ENCODE data around the gene ZNF831.
A peak's percentile ranks its signal among the peaks of the same experiment; 100 is the strongest.

Gene ZNF831

DNA sequence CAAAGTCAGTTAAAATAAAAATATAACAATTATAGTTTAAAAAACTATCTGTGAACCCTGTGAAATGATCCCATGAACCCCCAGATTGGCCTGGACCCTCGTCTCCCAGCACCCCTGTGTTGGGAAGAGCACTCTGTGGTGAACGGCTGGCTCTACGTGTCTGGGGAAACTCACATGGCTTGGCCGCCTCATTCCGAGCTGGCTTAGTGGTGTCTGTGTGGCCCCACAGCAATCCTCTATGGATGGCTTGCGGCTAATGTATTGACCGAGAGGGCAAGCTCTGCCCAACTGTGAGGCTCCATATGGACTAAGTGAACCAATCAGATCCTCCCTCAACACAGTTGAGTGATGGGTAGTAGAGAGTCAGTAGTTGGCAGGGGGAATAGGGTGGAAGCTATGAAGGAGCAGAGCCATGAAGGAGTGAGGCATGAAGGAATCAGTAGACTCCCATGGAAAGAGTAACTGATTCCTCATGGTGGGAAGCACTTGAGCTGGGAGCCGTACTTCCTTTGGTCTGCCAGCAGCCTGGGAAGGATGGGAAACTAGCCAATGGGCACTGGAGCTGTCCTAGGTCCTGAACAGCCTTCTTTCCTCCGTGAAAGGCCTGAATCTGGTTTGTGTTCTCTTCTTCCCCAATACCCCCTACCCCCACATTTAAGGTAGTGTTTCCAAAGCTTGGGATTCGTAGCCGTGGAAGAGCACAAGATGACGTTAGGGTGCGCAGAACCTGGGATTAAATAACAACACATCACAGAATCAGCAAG, 21.6 kb upstream of the ZNF831 start:
- no peak for DNase-seq (ENCODE audit: low spot score)

DNA sequence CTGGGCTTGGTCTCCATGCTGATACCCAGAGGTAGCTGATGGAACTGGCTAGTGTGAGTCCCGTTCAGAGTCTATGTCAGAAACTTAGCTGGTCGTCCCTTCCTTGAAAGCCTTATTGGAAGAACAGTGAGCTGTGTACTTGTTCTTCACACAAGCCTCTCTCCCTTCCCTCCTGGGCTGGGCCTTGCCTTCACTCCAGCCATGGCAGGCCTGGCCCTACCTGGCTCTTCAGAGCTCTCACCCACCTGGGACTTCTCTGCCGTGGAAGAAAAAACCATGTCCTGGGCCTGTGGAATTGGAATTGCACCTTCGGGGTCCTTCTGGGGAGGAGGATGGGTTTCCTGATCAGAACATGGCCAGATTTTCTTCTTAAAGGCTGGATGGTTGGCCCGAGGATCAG, 20.3 kb upstream of the ZNF831 start:
- no peak for DNase-seq (ENCODE audit: low spot score)

DNA sequence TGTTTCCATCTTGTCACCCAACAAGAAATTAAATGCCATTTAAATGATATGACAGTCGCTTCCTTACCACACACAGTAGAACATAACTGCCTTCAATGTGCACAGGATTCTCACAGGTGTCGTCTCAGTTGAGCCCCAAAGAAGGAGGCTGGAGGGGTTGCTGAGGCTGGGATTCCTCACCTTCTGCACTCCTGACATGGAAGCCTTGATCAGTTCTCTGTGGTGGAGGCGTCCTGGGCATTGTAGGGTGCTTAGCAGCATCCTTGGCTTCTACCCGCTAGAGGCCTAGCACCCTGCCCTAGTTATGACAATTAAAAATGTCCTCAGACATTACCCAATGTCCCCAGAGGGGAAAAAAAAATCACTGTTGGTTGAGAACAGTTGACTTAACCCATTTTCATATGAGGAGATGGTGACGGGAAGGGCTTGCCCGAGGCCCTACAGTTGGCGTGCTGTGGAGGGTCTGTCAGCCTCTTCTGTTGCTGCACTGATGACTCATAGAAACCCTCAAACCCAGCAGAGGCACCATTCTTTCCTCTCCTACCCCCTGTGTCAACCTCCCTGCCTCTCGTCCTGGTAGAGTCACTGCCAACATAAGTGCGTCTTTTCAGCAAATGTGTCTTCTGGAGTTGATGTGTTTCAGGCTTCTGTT, 19.3 kb upstream of the ZNF831 start:
- peak; percentile 67 for DNase-seq (ENCODE audit: low spot score)

DNA sequence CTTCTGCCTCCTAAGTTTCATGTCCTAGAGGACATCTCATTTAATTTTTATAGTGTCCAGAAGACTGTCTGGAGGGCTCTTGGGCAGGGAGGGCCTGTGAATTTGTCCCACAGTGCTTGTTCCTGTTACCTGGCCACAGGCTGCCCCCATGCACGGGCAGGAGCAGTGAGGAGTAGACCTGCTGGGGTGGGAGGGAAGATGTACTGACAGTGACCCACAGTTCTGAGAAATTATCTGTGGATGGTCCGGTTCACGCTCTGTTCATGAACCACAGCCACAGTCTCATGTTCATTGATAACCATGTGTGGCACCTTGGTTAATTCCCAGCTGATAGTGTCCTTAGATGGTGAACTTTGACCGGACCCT, 18.8 kb upstream of the ZNF831 start:
- no peak for DNase-seq (ENCODE audit: low spot score)

DNA sequence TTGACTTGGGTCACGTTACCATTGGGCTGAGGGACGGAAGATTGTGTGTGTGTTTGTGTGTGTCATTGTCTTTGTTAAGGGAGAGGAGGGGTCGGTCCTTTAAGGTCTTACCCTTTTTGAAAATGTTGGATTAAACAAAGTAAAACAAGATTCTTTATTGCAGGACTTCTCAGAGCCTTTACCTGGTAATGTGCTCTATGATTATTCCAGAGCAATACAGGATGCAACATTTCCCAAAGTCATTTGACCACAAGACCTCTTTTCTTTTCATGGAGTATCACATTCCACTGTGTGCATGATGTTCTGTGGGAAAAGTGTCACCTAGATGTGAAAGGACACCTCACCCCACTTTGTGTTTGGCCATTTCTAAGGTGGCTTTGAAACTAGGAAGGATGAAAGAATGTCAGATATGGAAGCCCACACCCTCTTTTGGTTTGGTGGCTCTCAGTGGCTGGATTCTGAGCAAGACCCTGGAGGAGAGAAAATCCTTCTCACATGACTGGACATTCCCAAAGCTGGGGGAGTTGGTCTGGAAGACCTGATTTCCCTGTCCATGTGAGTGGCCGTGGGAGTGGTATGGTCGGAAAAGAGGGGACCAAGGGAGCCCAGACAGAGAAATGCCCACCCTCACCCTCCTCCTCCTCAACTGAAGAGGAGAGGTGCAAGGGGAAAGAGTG, 18.2 kb upstream of the ZNF831 start:
- DNase-seq (ENCODE audit: low spot score): no peak

DNA sequence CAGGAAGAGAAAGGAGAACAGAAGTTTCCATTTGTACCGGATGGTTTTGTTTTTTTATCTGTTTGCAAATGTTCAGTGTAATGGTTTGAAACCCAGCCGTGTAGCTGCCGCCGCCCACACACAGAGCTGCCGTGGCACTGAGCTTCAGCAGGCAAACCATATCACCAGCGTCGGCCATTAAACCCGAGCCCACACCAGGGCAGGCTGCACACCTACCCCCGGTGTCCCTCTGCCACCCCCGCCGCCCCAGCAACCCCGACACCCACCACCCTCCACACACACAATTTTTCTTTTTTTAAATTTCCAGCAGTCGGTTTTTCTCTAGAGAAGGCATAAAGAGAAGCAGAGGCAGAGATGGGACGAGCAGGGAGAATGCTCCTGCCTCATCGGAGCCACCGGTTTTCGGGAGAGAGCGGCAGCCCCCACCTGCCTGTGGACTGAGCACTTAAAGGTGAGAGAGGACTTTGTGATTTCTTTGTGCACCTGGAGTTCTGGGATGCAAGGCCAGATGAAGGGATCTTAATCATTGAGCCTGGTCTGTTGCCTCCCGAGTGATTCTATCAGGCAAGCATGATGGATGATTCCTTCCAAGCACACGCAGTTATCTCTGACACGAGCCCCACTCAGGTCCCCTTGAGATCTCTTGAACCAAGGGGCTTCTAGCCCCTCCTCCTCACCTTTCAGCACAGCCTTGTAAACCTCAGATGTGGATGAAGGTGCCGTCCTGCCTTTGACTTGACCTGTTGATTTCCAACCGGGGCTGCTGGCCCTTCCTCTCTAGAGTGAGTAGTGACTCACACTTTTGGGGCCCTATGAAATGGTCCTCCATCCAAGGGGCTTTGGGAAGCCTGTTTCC, 17.5 kb upstream of the ZNF831 start:
- peak; percentile 57 for DNase-seq (ENCODE audit: low spot score)

DNA sequence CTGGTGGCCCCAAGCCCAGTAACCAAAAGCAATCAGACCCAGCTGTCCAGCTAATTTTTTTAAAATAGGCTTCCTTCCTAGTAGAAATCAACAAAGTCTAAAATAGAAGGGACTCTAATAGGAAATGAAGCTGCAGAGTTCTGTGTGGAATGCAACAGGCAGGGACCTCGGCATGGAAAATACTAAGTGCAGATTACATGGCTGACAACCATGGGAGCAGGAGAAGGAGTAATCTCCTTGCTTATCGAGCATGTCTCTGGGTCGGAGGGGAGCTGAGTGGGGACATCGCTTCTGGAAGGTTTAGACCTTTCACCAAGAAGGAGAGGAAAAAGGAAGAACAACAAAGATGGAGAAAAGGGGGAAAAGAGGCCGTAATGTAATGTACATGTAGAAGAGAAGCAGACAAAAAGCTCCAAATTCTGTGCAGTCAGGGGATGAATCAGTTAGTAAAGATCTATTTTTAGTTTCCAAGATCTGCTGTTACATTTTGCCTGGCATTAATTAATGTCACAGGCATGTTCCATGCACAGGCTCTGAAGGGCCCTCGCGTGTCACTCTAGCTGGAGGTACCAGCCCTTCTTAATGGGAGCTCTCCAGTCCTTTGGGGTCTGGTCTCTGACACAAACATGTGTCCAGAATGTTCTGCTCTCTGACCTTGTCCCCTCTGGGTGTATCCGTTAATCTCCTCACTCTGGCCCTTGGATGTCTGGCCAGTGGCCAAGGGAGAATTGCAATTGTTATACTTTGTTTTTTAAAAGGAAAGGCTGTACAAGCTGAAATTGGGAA, 16.6 kb upstream of the ZNF831 start:
- DNase-seq (ENCODE audit: low spot score): no peak

DNA sequence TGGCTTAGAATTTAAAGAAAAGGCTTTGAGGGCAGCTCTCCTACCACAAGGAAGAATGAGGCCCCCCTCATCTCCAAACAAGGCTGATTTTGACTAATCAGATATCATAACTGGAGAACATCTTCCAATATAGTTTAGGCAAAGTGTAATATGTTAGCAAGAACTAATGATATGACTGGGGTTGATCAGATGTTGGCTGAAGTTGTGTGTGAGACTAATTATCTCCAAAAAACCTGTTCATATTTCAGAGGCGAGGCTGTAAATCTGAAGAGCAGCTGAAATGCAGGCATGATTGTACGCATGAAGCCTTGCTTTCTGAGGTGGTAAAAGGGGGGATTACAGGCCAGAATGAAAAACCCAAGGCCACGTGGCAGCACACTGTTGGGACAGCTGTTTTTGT, 16.0 kb upstream of the ZNF831 start:
- DNase-seq (ENCODE audit: low spot score): no peak

DNA sequence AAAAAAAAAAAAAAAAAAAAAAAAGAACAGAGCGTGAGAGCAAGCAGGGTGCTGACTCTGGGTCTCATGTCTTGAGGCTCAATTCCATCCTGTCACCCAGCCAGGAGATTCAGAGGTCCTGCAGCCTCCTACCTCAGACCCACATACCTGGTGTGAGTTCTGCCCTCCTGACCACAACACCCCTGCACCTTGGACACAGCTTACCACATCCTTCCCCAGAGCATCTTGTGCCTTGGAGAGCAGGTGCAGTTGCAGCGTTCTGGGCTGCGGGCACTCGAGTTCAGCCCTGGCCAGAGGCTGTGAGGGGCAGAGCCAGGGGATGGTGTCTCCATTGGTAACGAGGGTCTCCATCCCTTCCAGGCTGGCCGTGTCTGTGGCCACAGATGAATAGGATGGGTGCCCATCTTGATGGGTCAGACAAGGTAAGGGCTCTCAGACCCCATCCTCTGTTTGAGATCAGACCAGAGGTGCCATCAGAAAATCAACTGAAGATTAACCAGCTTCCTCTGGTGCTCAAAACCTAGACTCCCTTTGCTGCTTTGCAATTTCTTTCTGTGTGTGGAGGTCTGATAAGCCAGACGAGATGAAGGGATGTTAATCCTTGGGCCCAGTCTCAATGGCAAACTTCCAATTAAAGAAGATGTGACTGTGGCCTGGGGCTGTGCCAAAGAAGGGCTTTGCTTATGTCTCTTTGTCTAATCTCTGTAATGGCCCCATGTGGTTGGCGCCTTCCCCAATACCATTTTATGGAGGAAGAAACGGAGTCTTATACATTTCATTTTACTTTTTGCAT, 14.7 kb upstream of the ZNF831 start:
- DNase-seq (ENCODE audit: low spot score): no peak

DNA sequence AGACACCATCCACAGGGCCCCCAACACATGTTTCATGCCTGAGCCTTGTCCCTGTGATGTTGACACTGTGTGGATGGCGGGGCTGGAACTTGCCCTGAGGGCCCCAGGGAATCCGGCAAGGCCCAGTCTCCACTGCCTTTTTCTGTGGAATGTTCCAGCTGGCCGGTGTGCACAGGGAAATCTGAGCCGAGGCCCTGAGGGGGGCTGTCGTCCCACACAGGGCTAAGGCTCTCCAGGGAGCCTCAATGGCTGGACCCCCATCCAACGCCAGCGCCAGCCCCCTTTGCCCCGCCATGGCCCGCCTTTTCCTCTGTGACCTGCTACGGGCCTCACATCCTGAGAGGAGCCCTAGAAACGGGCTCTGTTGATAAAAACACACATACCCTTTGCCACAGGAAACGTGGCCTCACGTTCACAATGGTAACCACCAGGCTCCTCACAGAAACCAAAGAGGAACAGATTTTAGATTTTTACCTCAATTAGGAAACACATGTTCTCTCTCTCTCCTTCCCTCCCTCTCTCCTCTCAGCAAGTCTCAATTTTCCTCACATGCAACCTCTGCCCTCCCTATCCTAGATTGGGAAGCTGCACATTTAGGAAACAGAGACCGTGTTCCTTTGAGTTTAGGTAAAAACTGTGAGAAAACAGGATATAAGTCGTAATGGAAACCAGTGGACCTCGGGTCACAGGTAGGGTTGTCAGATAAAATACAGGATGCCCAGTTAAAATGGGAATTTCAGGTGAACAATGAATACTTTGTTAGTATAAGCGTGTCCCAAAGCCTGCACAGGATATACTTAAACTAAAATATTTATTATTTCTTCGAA, 13.7 kb upstream of the ZNF831 start:
- DNase-seq (ENCODE audit: low spot score): peak; percentile 88

DNA sequence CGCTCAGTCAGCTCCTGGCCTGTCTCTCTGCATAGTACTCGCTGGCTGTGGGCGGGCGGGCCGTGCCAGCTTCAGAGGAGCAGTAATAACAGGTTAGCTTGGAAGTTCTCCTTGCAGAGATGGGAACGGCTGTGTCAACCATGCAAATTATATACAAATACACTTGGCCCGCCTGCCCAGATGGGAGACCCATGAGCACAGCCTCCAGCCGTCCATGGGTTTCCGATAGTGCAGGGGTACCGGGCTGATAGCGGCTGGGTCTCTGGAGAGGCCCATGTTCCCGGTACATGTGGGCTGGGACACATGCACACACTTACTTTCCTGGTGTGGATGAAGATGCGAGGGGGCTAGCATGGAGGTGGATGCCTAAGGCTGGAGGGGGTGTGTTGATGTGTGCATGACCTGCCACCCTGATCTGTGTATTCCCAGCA, 12.8 kb upstream of the ZNF831 start:
- DNase-seq (ENCODE audit: low spot score): no peak

DNA sequence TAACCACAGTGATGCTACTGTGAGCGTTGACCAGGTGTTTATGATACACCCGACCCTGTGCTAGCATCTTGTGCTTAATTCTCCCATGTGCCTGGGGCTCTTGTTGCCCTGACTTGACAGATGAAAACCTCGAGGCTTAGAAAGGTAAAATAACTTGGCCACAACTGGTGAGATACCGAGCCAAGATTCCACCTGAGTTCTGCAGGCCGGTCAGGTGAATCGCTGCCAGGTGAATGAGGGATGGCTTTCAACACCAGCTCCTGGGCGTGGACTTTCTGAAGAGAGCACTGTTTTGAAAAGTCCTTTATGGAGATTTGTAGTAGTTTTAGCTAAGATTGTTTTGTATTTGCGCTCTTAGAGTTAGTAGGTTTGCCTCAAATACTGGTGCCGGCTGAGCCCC, 12.2 kb upstream of the ZNF831 start:
- no peak for DNase-seq (ENCODE audit: low spot score)

DNA sequence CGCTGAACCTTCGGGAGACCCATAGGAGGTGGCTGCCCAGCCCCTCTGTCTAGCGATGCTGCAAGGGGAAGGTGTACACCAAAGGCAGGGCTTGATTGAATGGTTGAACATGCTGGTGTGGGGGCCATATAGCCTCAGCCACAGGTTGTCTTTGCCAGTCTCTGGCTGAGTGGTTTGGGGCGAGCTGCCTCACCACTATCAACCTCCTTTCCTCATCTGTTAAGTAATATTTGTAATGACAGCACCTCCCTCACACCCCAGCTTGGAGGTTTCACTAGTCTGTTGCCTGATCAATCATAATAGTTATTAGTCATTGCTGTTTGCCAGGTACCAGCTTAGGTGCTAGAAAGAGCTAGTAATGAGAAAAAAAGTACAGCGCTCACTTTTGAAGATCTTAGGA, 11.8 kb upstream of the ZNF831 start:
- DNase-seq (ENCODE audit: low spot score): peak; percentile 73

DNA sequence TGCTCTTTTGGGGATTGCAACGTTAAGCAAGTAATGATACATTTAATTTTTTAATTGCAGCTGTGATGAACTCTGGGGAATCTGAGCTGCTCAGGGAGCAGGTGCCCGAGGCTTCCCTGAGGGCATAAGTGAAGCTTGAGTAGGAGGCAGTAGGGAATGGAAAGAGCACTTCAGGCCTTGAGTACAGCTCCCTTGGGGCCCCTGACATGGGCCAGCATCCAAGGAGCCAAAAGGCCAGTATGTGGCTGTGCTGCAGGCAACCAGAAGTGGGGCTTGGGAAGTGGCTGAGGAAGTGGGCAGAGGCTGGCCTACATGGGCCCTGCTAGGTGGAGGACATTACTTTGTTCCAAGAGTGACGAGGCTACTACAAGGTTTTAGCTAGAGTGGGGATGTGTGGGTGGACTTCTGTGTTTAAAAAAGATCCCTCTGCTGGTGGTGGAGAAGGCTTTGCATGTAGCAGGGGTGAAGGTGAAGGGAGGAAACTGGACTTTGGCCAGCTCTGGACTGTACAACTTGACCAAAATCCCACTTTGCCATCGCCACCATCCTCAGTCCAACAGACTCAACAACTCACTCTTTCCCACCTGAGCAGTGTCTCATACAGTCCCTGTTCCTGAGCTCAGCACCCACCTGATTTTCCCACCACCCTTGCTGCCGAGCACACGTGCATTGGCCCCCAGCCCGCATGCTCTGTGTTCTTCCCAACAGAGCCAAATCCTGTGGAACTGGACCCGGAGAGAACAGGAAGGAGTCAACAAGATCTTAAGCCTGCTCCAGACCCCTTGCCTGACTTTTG, 10.9 kb upstream of the ZNF831 start:
- no peak for DNase-seq (ENCODE audit: low spot score)

DNA sequence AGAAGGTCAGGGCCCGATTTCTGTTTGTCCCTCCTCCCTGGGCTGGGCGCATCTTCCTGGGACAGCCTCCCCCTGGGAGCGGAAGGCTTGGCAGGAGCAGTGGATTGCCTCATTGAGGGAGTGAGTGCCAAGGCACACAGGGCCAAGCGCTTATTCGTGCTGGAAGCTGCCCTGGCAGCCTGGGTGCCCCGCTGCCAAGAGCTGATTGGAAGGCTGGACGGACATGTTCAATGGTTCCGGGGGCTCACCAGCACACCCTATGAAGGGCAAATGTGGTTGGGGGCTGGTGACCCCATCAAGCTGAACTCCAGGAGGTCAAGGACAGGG, 10.3 kb upstream of the ZNF831 start:
- no peak for DNase-seq (ENCODE audit: low spot score)

DNA sequence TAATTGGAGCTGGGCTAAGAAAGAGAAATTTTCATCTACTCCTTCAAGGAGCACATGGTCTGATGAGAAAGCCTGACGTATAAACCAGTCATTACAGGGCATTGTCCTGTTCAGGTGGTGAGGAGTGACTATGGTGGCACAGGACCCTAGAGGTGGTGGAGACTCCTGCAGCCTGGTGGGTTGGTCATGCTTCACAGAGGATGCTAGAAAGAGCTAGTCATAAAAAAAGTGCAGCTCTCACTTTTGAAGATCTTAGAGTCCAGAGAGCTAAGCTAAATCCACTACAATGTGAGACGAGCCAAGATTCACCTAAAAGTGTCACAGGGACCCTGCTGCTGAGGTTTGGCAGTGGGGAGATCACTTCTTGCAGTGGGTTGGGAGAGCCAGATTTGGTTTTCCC, 9.8 kb upstream of the ZNF831 start:
- DNase-seq (ENCODE audit: low spot score): no peak

DNA sequence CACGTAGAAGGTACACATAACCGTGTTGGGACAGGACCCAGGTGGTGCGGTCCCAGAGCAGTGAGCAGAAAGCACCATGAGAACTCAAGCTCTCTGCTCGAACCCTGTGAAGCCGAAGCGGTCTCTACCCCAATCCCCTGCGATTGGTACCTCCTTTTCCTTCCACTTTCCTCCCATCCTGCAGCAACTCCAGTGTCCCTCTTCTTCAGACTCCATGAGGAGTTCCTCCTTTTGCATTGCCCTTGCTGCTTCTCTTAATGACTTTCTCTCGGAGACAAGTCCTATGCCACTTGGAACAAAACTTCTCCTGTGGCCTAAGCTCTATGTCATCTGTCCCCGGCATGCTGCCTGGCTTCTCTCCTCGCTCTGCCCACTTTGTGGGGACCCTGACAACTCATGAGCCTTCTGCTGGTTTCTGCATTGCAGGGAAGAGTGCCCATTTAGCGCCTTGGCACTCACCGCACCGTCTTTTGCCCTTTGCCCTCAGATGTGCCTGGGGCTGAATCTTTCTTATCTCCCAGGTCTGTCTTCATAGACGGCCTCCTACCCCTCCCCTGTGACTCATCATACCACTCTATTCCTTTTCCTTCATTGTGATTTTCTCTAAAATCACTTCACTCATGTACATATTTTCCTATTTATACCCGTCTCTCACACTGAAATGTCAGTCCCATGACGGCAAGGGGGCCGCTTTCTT, 9.2 kb upstream of the ZNF831 start:
- no peak for DNase-seq (ENCODE audit: low spot score)

DNA sequence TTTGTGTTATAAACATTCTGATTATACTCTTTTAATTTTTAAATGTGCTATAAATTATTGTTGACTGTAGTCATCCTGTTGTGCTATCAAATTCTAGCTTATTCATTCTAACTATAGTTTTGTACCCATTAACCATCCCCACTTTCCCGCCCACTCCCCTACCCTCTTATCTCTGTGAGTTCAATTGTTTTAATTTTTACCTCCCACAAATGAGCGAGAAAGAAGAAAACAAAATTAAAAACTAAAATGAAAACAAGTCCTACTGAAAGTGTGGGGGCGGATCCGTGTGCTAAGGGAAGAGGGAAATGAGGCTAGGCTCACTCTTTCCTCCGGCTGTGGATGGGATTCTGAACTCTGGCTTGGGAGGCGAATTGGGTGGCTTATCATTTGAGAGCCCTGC, 6.6 kb upstream of the ZNF831 start:
- no peak for DNase-seq (ENCODE audit: low spot score)

DNA sequence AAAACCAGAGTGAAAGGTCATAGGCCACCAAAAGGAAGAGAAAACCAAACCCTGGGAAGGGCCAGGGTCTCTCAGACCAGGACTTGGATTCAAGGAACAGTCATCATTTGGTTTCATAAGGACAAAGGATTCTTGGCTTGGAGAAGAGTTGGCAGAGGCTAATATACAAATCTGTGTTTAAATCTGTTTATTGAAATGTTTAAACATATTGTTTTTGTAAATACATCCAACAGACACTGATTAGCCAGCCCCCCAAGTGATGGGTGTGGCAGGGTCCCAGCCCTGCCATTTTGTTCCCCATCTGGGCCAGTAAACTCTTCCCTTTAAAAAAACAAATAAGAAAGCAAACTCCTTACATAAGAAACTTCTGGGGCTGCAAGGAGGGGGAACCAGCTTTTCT, 6.1 kb upstream of the ZNF831 start:
- DNase-seq (ENCODE audit: low spot score): no peak
